Bronchial smooth muscle cell (primary cell): ENCODE measurements around the gene GNS. TPM values are rescaled to one million over a fixed set of nuclear protein-coding genes. Genes with fewer than 3 reads are reported as not detected.

Source experiments
- total RNA-seq: library from RNA; depleted of rRNA; stranded (reverse); fragments of >200 nt; gene quantifications from 2 replicates; pipeline ENCODE4 v1.2.1, GENCODE V29; 2014

Gene GNS
- total RNA-seq, result 116 and 145 TPM in 2 replicates

GRCh38 chr12:64759035-64759894 lies at the start of gene GNS:
Gene GNS (minus strand): TSS chr12:64759406. CDS start chr12:64759276, 130 bp downstream.

Other genes starting within 250 kb of the GNS start
- gene RASSF3, start 148.9 kb downstream of the GNS start, total RNA-seq, result 10.7 and 11.0 TPM in 2 replicates
- 0.32 and 0.43 TPM in 2 replicates for gene TBC1D30, start 65.2 kb upstream of the GNS start, total RNA-seq